Epithelial cell of proximal tubule (primary cell): Measurements from ENCODE around the gene EXTL1. TPM values are rescaled to one million over a fixed set of nuclear protein-coding genes. Genes with fewer than 3 reads are reported as not detected.
A peak's percentile ranks its signal among the peaks of the same experiment; 100 is the strongest.

Source experiments
- DNase-seq: peaks from one replicate; pipeline ENCODE4 v3.0.0-alpha.2; 2011; ENCODE audit warnings: low read depth
- H3K4me3 ChIP-seq: 2 replicates; pipeline ENCODE4 v1.5.1; 2011; ENCODE audit warnings: low read depth, mild to moderate bottlenecking, low read length
- total RNA-seq: library from RNA; depleted of rRNA; stranded (reverse); fragments of >200 nt; gene quantifications from 2 replicates; pipeline ENCODE4 v1.2.3, GENCODE V29; 2015
- TF ChIP-seq, protein P1 (sequence below): conservative IDR thresholded peaks from 2 replicates; pipeline ENCODE4 v1.5.1; 2012; ENCODE audit warnings: low read depth, mild to moderate bottlenecking, low read length

EXTL1 gene
- total RNA-seq, 1 donor from 2014 or later, result 0.12 TPM

DNA sequence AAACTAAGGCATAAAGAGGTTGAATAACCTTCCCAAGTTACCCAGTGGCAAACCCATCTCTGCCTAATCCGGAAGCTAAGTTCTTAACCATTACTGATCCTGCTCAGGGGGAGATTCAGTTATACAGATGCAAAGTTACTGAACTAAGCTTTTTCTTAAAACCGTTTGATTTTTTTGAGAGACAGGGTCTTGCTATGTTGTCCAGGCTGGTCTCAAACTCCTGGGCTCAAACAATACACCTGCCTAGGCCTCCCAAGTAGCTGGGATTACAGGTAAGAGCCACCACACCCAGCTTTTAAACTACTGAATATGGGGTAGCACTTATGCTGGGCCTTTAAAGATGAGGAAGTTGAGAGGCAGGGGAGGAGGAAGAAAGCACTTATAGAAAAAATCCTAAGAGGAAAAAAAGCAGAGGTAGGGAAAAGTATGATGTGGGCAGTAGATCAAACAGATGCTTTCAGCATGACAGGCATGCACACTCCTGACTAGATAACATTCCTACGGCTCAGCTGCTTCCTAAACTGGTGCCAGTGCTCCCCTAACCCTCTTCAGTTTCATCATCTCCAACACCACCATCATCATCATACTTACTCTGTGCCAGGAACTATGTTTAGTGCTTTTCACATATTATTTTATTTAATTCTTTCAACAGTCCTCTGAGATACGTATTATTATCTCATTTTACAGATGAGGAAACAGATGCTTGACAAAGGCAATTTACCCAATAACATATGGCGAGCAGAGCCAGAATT is 29.5 kb upstream of the EXTL1 start:
- TF ChIP-seq, protein P1, sequence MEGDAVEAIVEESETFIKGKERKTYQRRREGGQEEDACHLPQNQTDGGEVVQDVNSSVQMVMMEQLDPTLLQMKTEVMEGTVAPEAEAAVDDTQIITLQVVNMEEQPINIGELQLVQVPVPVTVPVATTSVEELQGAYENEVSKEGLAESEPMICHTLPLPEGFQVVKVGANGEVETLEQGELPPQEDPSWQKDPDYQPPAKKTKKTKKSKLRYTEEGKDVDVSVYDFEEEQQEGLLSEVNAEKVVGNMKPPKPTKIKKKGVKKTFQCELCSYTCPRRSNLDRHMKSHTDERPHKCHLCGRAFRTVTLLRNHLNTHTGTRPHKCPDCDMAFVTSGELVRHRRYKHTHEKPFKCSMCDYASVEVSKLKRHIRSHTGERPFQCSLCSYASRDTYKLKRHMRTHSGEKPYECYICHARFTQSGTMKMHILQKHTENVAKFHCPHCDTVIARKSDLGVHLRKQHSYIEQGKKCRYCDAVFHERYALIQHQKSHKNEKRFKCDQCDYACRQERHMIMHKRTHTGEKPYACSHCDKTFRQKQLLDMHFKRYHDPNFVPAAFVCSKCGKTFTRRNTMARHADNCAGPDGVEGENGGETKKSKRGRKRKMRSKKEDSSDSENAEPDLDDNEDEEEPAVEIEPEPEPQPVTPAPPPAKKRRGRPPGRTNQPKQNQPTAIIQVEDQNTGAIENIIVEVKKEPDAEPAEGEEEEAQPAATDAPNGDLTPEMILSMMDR, result no peak
- no peak overlapping the region for H3K4me3 ChIP-seq
- DNase-seq, result no peak

DNA sequence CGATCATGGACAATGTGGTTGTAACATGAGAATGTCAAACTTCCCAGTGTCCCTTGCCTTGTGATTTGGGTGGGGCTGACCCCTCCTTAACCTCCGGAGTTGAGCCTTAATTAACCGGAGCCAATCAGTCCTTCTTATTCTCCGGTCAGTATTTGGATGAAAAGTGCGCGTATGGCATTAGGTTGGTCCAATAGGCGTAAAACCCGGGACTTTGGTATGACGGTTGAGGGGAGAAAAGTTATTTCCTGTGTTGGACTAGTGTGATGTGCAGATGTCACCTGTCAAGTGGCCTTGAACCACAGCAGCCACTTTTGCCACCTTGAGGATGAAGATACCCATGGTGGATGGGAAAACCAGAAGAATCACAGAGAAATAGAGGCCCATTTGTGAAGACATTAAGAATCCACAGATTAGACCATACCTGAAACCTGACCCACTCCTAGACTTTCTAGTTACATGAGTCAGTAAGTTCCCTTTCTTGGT is 28.8 kb upstream of the EXTL1 start:
- DNase-seq, result no peak
- H3K4me3 ChIP-seq, result no peak overlapping the region
- TF ChIP-seq, protein P1, result no peak

DNA sequence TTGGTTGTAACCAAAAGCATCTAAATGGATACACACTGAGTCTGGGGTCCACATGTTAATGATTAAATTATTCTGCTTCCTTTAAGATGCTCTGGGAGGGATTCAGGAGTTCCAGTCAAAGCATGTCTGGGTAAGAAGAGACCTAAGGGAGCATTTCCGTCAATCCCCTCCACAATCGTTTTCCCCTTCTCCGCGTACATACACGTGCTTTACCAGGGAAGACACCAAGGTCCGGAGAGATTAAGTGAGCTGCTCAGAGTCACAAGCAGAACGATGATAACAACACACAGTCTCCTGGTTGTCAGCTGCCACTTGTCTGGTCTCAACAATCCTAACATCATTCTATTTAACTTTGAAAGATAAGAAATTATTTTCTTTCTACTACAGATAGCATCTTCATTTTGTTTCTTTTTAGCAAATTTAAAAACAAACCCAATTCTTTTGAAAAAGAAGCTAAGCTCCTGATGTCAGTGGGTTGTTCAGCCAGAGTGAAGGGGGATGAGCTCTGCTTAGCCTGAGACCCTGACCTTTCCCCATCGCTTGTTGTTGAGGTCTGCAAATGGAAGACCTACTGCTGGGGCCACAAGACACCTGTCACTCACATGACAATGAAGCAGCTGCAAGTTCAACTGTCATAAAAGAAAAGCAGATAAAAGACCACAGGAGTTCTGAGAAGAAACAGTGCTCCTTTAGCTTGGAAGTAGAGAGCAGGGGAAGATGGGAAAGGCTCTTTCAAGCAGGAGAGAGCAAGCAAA is 28.2 kb upstream of the EXTL1 start:
- TF ChIP-seq, protein P1, result no peak
- H3K4me3 ChIP-seq, result no peak overlapping the region
- no peak for DNase-seq

DNA sequence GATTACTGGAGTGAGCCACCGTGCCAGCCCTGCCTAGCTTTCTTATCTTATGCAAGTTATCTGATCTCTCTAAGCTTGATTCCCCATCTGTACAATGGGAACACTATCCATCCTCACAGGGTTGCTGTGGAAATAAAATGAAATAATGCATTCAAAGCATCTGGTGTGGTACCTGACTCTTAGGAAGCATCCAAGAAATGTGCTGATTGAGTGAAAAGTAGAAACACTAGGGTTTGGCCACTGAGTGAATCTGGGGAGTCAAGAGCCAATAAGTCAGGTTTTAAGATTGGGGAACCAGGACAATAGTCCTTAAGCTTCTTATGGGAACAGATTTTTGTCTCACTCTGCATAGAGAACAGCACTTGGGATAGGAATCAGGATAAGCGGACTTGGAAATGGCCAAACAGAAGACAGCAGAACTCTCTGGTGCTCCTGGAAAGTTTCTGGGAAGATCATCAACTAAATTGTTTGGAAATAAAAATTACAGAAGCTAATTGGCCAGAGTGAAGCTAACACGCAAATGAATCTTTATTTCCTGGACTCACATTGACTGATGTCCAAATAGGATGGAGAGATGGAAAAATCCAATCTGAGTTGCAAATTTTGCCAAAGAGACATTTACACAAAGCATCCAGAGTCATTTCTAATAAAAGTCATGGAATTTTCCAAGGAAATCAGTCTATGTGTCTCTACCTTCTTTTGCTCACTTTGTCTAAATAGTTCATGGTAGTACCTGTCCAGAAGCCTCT is 27.0 kb upstream of the EXTL1 start:
- no peak for DNase-seq
- TF ChIP-seq, protein P1, result no peak
- H3K4me3 ChIP-seq, result no peak overlapping the region

DNA sequence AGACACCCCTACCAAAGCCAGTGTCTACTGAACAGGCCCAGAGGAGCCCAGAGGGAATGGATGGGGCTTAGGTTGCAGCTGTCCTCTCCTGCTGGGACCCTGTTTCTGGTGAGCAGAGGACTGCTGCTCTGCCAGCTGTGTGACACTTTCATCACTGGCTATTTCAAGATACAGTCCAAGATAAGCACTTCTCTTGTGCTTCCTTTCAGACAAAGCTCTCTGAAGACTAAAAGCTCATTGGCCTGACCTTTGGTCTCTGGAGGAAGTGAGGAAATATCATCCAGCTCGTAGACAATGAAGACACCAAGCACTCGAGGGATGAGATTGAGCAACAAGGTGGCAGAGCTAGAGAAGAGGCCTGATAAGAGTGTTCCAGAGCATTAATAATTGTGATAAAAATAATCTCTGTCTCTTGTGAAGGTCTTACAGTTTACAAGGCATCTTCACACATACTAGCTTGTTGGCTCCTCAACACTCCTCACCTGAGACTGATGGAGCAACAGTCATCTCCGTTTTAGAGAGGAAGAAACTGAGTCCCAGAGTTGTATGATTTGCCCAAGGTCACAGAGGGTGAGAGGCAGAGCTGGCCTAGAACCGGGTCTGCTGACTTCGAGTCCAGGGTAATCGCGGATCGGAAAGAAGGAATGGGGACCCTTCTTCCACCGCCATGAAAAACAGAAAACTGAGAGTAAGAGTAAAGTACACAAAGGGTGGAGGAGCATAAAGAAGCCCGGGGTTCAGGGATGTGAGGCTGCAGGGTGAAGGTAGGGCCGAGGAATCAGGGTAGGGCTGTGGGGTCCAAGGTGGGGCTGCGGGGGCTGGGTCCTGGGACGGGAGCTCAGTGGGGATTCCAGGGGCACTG is 24.4 kb upstream of the EXTL1 start:
- H3K4me3 ChIP-seq, result peak overlapping the region; percentile 69
- peak; percentile 44 for DNase-seq
- TF ChIP-seq, protein P1, result no peak
